IPS DF 6.9 (cell line): ENCODE data around the gene TXNL4A.

Experiments used
- DNase-seq: peaks from one replicate; pipeline ENCODE4 v3.0.0-alpha.2; 2013; ENCODE audit warnings: low read depth, low spot score
- H3K27ac ChIP-seq: one replicate; pipeline ENCODE4 v1.5.1; 2013; ENCODE audit warnings: low read length, control low read depth
- H3K27me3 ChIP-seq: 2 replicates; pipeline ENCODE4 v1.6.1; 2013; ENCODE audit warnings: mild to moderate bottlenecking, low read length; ENCODE audit not compliant: control insufficient read depth, insufficient read depth
- H3K36me3 ChIP-seq: 2 replicates; pipeline ENCODE4 v1.6.1; 2013; ENCODE audit warnings: low read length; ENCODE audit not compliant: control insufficient read depth, insufficient read depth
- H3K4me1 ChIP-seq: 2 replicates; pipeline ENCODE4 v1.6.1; 2013; ENCODE audit warnings: low read length; ENCODE audit not compliant: control insufficient read depth, insufficient read depth
- H3K4me3 ChIP-seq: 2 replicates; pipeline ENCODE4 v1.5.1; 2013; ENCODE audit warnings: mild to moderate bottlenecking, low read length
- H3K9me3 ChIP-seq: 2 replicates; pipeline ENCODE4 v1.6.1; 2013; ENCODE audit warnings: low read length, inconsistent platforms; ENCODE audit not compliant: control insufficient read depth, insufficient read depth
- WGBS: extraction: QIAGEN DNeasy Blood & Tissue Kit; methylation state at CpG from one replicate; pipeline ENCODE4 v1.1.7; 2013; ENCODE audit warnings: mixed read lengths, missing lambda C conversion rate; ENCODE audit not compliant: insufficient read length, insufficient coverage; 5-methylcytosine and 5-hydroxymethylcytosine counted together

Gene TXNL4A

GRCh38 chr18:79958981-79959380, 29.4 kb downstream of the TXNL4A start:
- no peak for DNase-seq

GRCh38 chr18:79956276-79956675, 32.1 kb downstream of the TXNL4A start:
- no peaks in the 10 kb centered on the region for H3K9me3 ChIP-seq
- H3K36me3 ChIP-seq: no peaks in the 10 kb centered on the region
- no peak overlapping the region for H3K27ac ChIP-seq
- H3K4me1 ChIP-seq: peaks cover 4% of the 10 kb centered on the region; the same call in 1 of the 2 replicates
- no peak overlapping the region for H3K4me3 ChIP-seq
- no CpG with 5 or more reads among the region's 2 CpGs for WGBS
- no peak for DNase-seq
- peaks cover 32% of the 10 kb centered on the region for H3K27me3 ChIP-seq

More at GRCh38 chr18:79958981-79959380, 29.4 kb downstream of the TXNL4A start:
- H3K9me3 ChIP-seq: no peaks in the 10 kb centered on the region
- 100% methylated on average over 1 of the region's 2 CpGs for WGBS
- no peak overlapping the region for H3K4me3 ChIP-seq
- peaks cover 40% of the 10 kb centered on the region; the same call in 1 of the 2 replicates for H3K27me3 ChIP-seq
- H3K36me3 ChIP-seq: no peaks in the 10 kb centered on the region
- no peak overlapping the region for H3K27ac ChIP-seq
- H3K4me1 ChIP-seq: peaks cover 2% of the 10 kb centered on the region; the same call in 1 of the 2 replicates

- Histone ChIP-seq H3K4me1 (0 out of 2 replicates have a peak, but pooled peaks cover 6% of the 10 kb centered on the region), H3K27me3 (peaks cover 29% of the 10 kb centered on the region), H3K9me3 (no peaks in the 10 kb centered on the region), H3K36me3 (no peaks in the 10 kb centered on the region; the same call in 1 of the 2 replicates), H3K27ac (no peak overlapping the region), H3K4me3 (no peak overlapping the region)
- no CpG with 5 or more reads among the region's 12 CpGs for WGBS
- DNase-seq: no peak
Measured at GRCh38 chr18:79955302-79956075, 32.9 kb downstream of the TXNL4A start.

- no peaks in the 10 kb centered on the region for H3K9me3 ChIP-seq
- 0 out of 2 replicates have a peak, but pooled peaks cover 6% of the 10 kb centered on the region for H3K4me1 ChIP-seq
- H3K36me3 ChIP-seq: no peaks in the 10 kb centered on the region; the same call in 1 of the 2 replicates
- no CpG with 5 or more reads among the region's 5 CpGs for WGBS
- peaks cover 30% of the 10 kb centered on the region for H3K27me3 ChIP-seq
- DNase-seq: no peak
- no peak overlapping the region for H3K27ac ChIP-seq
- no peak overlapping the region for H3K4me3 ChIP-seq
Measured at GRCh38 chr18:79954791-79955190, 33.6 kb downstream of the TXNL4A start.

GRCh38 chr18:79953971-79954651, 34.3 kb downstream of the TXNL4A start:
- DNase-seq: no peak

GRCh38 chr18:79952996-79953559, 35.3 kb downstream of the TXNL4A start:
- WGBS: no CpG with 5 or more reads among the region's 24 CpGs

More at GRCh38 chr18:79953971-79954651, 34.3 kb downstream of the TXNL4A start:
- Histone ChIP-seq H3K27ac (no peak overlapping the region), H3K27me3 (peaks cover 25% of the 10 kb centered on the region), H3K4me1 (0 out of 2 replicates have a peak, but pooled peaks cover 6% of the 10 kb centered on the region), H3K4me3 (no peak overlapping the region), H3K9me3 (no peaks in the 10 kb centered on the region), H3K36me3 (no peaks in the 10 kb centered on the region; the same call in 1 of the 2 replicates)
- WGBS: no CpG with 5 or more reads among the region's 10 CpGs

GRCh38 chr18:79952456-79952995, 35.8 kb downstream of the TXNL4A start:
- Histone ChIP-seq H3K36me3 (no peaks in the 10 kb centered on the region; the same call in 1 of the 2 replicates), H3K9me3 (no peaks in the 10 kb centered on the region), H3K4me3 (peak overlapping the region; percentile 74; the same call in 1 of the 2 replicates), H3K27me3 (peaks cover 24% of the 10 kb centered on the region), H3K27ac (no peak overlapping the region), H3K4me1 (0 out of 2 replicates have a peak, but pooled peaks cover 6% of the 10 kb centered on the region)
- no peak for DNase-seq
- WGBS: no CpG with 5 or more reads among the region's 43 CpGs

More at GRCh38 chr18:79952996-79953559, 35.3 kb downstream of the TXNL4A start:
- Histone ChIP-seq H3K4me1 (0 out of 2 replicates have a peak, but pooled peaks cover 6% of the 10 kb centered on the region), H3K9me3 (no peaks in the 10 kb centered on the region), H3K27me3 (peaks cover 24% of the 10 kb centered on the region), H3K4me3 (peak overlapping the region; percentile 14; the same call in 1 of the 2 replicates), H3K36me3 (no peaks in the 10 kb centered on the region; the same call in 1 of the 2 replicates), H3K27ac (no peak overlapping the region)
- no peak for DNase-seq

- 0 out of 2 replicates have a peak, but pooled peaks cover 6% of the 10 kb centered on the region for H3K4me1 ChIP-seq
- H3K36me3 ChIP-seq: no peaks in the 10 kb centered on the region; the same call in 1 of the 2 replicates
- H3K27ac ChIP-seq: no peak within 1 kb of the TSS
- peaks cover 24% of the 10 kb centered on the region for H3K27me3 ChIP-seq
- DNase-seq: peak; percentile 43
- H3K4me3 ChIP-seq: peak within 1 kb of the TSS; percentile 74
- WGBS: no CpG with 5 or more reads among the region's 126 CpGs
- H3K9me3 ChIP-seq: no peaks in the 10 kb centered on the region
Measured at GRCh38 chr18:79951545-79952455, 36.6 kb downstream of the TXNL4A start, which contains the start of gene SLC66A2. Gene SLC66A2 (minus strand): TSS chr18:79951653. CDS start chr18:79950926, 727 bp downstream.
